GM23338 (cell line): Measurements from ENCODE around the gene JMJD1C. TPM values are rescaled to one million over a fixed set of nuclear protein-coding genes. Genes with fewer than 3 reads are reported as not detected.

Experiments
- ATAC-seq: fragments of 200-7000 bp; cut with Tn5 transposase; 3 replicates; pipeline ENCODE4 v1.9.1; 2020
- DNase-seq: peaks from one replicate; pipeline ENCODE4 v3.0.0-alpha.2; 2015; ENCODE audit warnings: low spot score
- H2AFZ ChIP-seq: fragments of 200-600 bp; sonication (generic); 2 replicates; pipeline ENCODE4 v1.8.0; 2016; ENCODE audit warnings: antibody characterized with exemption, mild to moderate bottlenecking, moderate library complexity
- H3F3A ChIP-seq: fragments of 200-600 bp; sonication (generic); replicated peaks from 2 replicates; pipeline ENCODE4 v1.8.0; 2017; ENCODE audit warnings: antibody characterized with exemption, mixed run types, low read depth
- H3K27ac ChIP-seq: fragments of 200-600 bp; sonication (generic); 2 replicates; pipeline ENCODE4 v1.6.1; 2016; ENCODE audit warnings: low read depth
- H3K27me3 ChIP-seq: fragments of 200-600 bp; sonication (generic); 2 replicates; pipeline ENCODE4 v1.8.0; 2016; ENCODE audit warnings: mild to moderate bottlenecking, mixed run types, moderate library complexity; ENCODE audit not compliant: insufficient read depth
- H3K36me3 ChIP-seq: fragments of 200-600 bp; sonication (generic); 2 replicates; pipeline ENCODE4 v1.8.0; 2016; ENCODE audit warnings: mild to moderate bottlenecking; ENCODE audit not compliant: insufficient read depth
- H3K4me1 ChIP-seq: fragments of 200-600 bp; sonication (generic); 2 replicates; pipeline ENCODE4 v1.8.0; 2016; ENCODE audit warnings: mild to moderate bottlenecking, moderate library complexity; ENCODE audit not compliant: insufficient read depth
- H3K4me2 ChIP-seq: fragments of 200-600 bp; sonication (generic); 2 replicates; pipeline ENCODE4 v1.7.1; 2017; ENCODE audit warnings: mixed run types
- H3K4me3 ChIP-seq: fragments of 200-600 bp; sonication (generic); 2 replicates; pipeline ENCODE4 v1.6.1; 2016; ENCODE audit warnings: mixed run types
- H3K79me2 ChIP-seq: fragments of 200-600 bp; sonication (generic); replicated peaks from 2 replicates; pipeline ENCODE4 v1.8.0; 2017; ENCODE audit warnings: mild to moderate bottlenecking; ENCODE audit not compliant: insufficient read depth
- H3K9me2 ChIP-seq: fragments of 200-600 bp; sonication (generic); 2 replicates; pipeline ENCODE4 v1.8.0; 2017; ENCODE audit not compliant: insufficient read depth
- H4K20me1 ChIP-seq: fragments of 200-600 bp; sonication (generic); replicated peaks from 2 replicates; pipeline ENCODE4 v1.8.0; 2017; ENCODE audit warnings: mild to moderate bottlenecking; ENCODE audit not compliant: insufficient read depth
- H3K27ac Mint-ChIP-seq: 2 replicates; pipeline ENCODE4 v1.8.0; 2020; ENCODE audit warnings: inconsistent platforms, mild to moderate bottlenecking, moderate library complexity, mixed read lengths
- H3K27me3 Mint-ChIP-seq: 3 replicates; pipeline ENCODE4 v1.8.0; 2022; ENCODE audit warnings: low read depth, mild to moderate bottlenecking, moderate library complexity, mixed read lengths, inconsistent platforms; ENCODE audit not compliant: insufficient read depth, poor library complexity
- H3K36me3 Mint-ChIP-seq: 3 replicates; pipeline ENCODE4 v1.8.0; 2021; ENCODE audit warnings: low read depth, mild to moderate bottlenecking, inconsistent platforms, moderate library complexity, mixed read lengths
- H3K4me1 Mint-ChIP-seq: 3 replicates; pipeline ENCODE4 v1.8.0; 2020; ENCODE audit warnings: mild to moderate bottlenecking, inconsistent platforms, mixed read lengths
- H3K4me3 Mint-ChIP-seq: 3 replicates; pipeline ENCODE4 v1.8.0; 2021; ENCODE audit warnings: moderate library complexity, mild to moderate bottlenecking, inconsistent platforms, mixed read lengths
- H3K9me3 Mint-ChIP-seq: 3 replicates; pipeline ENCODE4 v1.8.0; 2020; ENCODE audit warnings: moderate library complexity, mild to moderate bottlenecking, inconsistent platforms, mixed read lengths
- CREB1 ChIP-seq: fragments of 250-450 bp; sonication (Bioruptor Pico); IDR thresholded peaks from 2 replicates; pipeline ENCODE4 v1.5.0; 2020; ENCODE audit warnings: low read depth, mild to moderate bottlenecking, moderate library complexity
- CTCF ChIP-seq, 2 experiments: fragments of 200-600 bp in 1 of 2; sonication (generic) in 1 of 2; conservative IDR thresholded peaks; 2 replicates each; pipeline versions ENCODE4 v1.5.1 to v1.6.1; 2016 to 2017; ENCODE audit warnings: antibody characterized with exemption in 2 of 2, low read depth in 2 of 2, mild to moderate bottlenecking in 2 of 2, moderate library complexity in 1 of 2
- ETS1 ChIP-seq: IDR thresholded peaks from 2 replicates; pipeline ENCODE4 v1.6.1; 2016; ENCODE audit warnings: antibody characterized with exemption
- EZH2 ChIP-seq: fragments of 200-600 bp; sonication (generic); IDR thresholded peaks from one replicate; pipeline ENCODE4 v1.8.0; 2017; ENCODE audit warnings: antibody characterized with exemption, mild to moderate bottlenecking, low read depth; ENCODE audit not compliant: unreplicated experiment
- EZH2phosphoT487 ChIP-seq: fragments of 200-600 bp; sonication (generic); IDR thresholded peaks from one replicate; pipeline ENCODE4 v1.8.1; 2018; ENCODE audit warnings: antibody characterized with exemption; ENCODE audit not compliant: unreplicated experiment
- JUNB ChIP-seq: IDR thresholded peaks from one replicate; pipeline ENCODE4 v1.6.1; 2016; ENCODE audit warnings: antibody characterized with exemption; ENCODE audit not compliant: unreplicated experiment
- NANOG ChIP-seq: IDR thresholded peaks from 2 replicates; pipeline ENCODE4 v1.6.1; 2016; ENCODE audit warnings: antibody characterized with exemption, borderline replicate concordance
- POLR2AphosphoS5 ChIP-seq: IDR thresholded peaks from 2 replicates; pipeline ENCODE4 v1.6.1; 2016; ENCODE audit warnings: antibody characterized with exemption, low read depth
- REST ChIP-seq: IDR thresholded peaks from one replicate; pipeline ENCODE4 v1.6.1; 2018; ENCODE audit warnings: antibody characterized with exemption; ENCODE audit not compliant: unreplicated experiment
- STAT1 ChIP-seq: IDR thresholded peaks from one replicate; pipeline ENCODE4 v1.6.1; 2016; ENCODE audit warnings: antibody characterized with exemption; ENCODE audit not compliant: unreplicated experiment
- ZNF114 ChIP-seq: fragments of 250-450 bp; sonication (Bioruptor Pico); IDR thresholded peaks from 2 replicates; pipeline ENCODE4 v1.5.0; 2020; ENCODE audit warnings: mild to moderate bottlenecking, moderate library complexity
- ZNF331 ChIP-seq: fragments of 250-450 bp; sonication (Bioruptor Pico); IDR thresholded peaks from 2 replicates; pipeline ENCODE4 v1.5.0; 2020; ENCODE audit warnings: low read depth, mild to moderate bottlenecking, moderate library complexity
- ZNF462 ChIP-seq: fragments of 250-450 bp; sonication (Bioruptor Pico); IDR thresholded peaks from 2 replicates; pipeline ENCODE4 v1.5.0; 2020; ENCODE audit warnings: mild to moderate bottlenecking, moderate library complexity
- polyA plus RNA-seq: library from polyadenylated mRNA; unstranded; fragments of >200 nt; fragmentation: Nextera tagmentation; extraction: Ambion mirVana; gene quantifications from 2 replicates; pipeline ENCODE4 v1.2.1, GENCODE V29; 2016
- total RNA-seq: library from RNA; depleted of rRNA; stranded (reverse); fragments of >200 nt; shearing (Covaris generic); gene quantifications from 2 replicates; pipeline ENCODE4 v1.2.3, GENCODE V29; 2014

The JMJD1C gene
- total and polyA plus RNA-seq, 2 experiments from 2014 or later: 333 to 435 TPM

- Mint-ChIP-seq H3K27ac (0 out of 2 replicates have a peak overlapping the region, but pooled peaks have one; percentile 12), H3K36me3 (peaks cover 44% of the 10 kb centered on the region), H3K9me3 (no peaks in the 10 kb centered on the region), H3K4me3 (no peak overlapping the region), H3K4me1 (no peaks in the 10 kb centered on the region), H3K27me3 (peaks cover 5% of the 10 kb centered on the region)
- Histone ChIP-seq H3K27me3 (no peaks in the 10 kb centered on the region), H3K4me2 (no peak overlapping the region), H3K27ac (no peak overlapping the region), H3K79me2 (peaks cover 18% of the 10 kb centered on the region), H3F3A (no peaks in the 10 kb centered on the region), H3K4me1 (no peaks in the 10 kb centered on the region), H2AFZ (no peak overlapping the region), H3K4me3 (no peak overlapping the region), H3K9me2 (no peaks in the 10 kb centered on the region), H4K20me1 (peaks cover 5% of the 10 kb centered on the region; the same call in 1 of the 2 replicates), H3K36me3 (peaks cover 19% of the 10 kb centered on the region)
- ATAC-seq: no peak
- TF ChIP-seq CTCF (conservative IDR thresholded peaks at IDR 0.05; ENCODE audit: low read depth in 2 of 2): no peak
- TF ChIP-seq STAT1: no peak
- TF ChIP-seq ETS1: no peak
- no peak for TF ChIP-seq JUNB
- TF ChIP-seq ZNF331 (CRISPR knock-in tag): no peak
- TF ChIP-seq EZH2: no peak
- no peak for TF ChIP-seq NANOG
- no peak for TF ChIP-seq ZNF114 (CRISPR knock-in tag)
- no peak for TF ChIP-seq EZH2phosphoT487
- TF ChIP-seq POLR2AphosphoS5: no peak
- no peak for TF ChIP-seq ZNF462 (CRISPR knock-in tag)
- no peak for TF ChIP-seq REST
- TF ChIP-seq CREB1 (CRISPR knock-in tag): no peak
- DNase-seq: no peak
Measured at GRCh38 chr10:63154546-63155387, 311.0 kb downstream of the JMJD1C start.
